PC-9 (cell line): ENCODE measurements around the gene NRP1. TPM values are rescaled to one million over a fixed set of nuclear protein-coding genes. Genes with fewer than 3 reads are reported as not detected.

ENCODE experiments used
- BruUV-seq: library from RNA; stranded (reverse); fragments of 400-500 nt; replicated peaks from 2 replicates; lab custom pipeline; 2021; lab: Mats Ljungman, UMichigan
- CTCF ChIA-PET: fragments of 300-600 bp; sonication (Branson Sonifier 250); formaldehyde crosslinking; loops from one replicate; lab custom pipeline; 2022; ENCODE audit warnings: antibody characterized with exemption; lab: Charles Lee
- POLR2A ChIA-PET: fragments of 300-600 bp; sonication (Branson Sonifier 250); formaldehyde crosslinking; loops from one replicate; lab custom pipeline; 2022; ENCODE audit warnings: antibody characterized with exemption; ENCODE audit not compliant: unreplicated experiment; lab: Charles Lee
- DNase-seq, 2 experiments: peaks; one replicate each; pipeline versions ENCODE4 v3.0.0 to v3.0.0-alpha.2; 2015 to 2022; ENCODE audit warnings: mixed read lengths in 1 of 2
- H2AFZ ChIP-seq: fragments of 200-600 bp; sonication (generic); 2 replicates; pipeline ENCODE4 v1.8.1; 2017; ENCODE audit warnings: antibody characterized with exemption
- H3F3A ChIP-seq: fragments of 200-600 bp; sonication (generic); 2 replicates; pipeline ENCODE4 v1.8.1; 2017; ENCODE audit warnings: antibody characterized with exemption, mild to moderate bottlenecking, low read depth; ENCODE audit not compliant: insufficient read depth
- H3K27ac ChIP-seq: fragments of 200-600 bp; sonication (generic); 2 replicates; pipeline ENCODE4 v1.6.1; 2016; ENCODE audit warnings: mixed run types
- H3K27me3 ChIP-seq: fragments of 200-600 bp; sonication (generic); 2 replicates; pipeline ENCODE4 v1.6.1; 2016; ENCODE audit warnings: low read depth, mixed run types; ENCODE audit not compliant: insufficient read depth
- H3K36me3 ChIP-seq: fragments of 200-600 bp; sonication (generic); 2 replicates; pipeline ENCODE4 v1.6.1; 2016; ENCODE audit warnings: low read depth, mixed run types
- H3K4me1 ChIP-seq: fragments of 200-600 bp; sonication (generic); replicated peaks from 2 replicates; pipeline ENCODE4 v1.6.1; 2016; ENCODE audit warnings: mixed run types; ENCODE audit not compliant: insufficient read depth
- H3K4me2 ChIP-seq: fragments of 200-600 bp; sonication (generic); 2 replicates; pipeline ENCODE4 v1.6.1; 2017; ENCODE audit warnings: mixed run types
- H3K4me3 ChIP-seq: fragments of 200-600 bp; sonication (generic); 2 replicates; pipeline ENCODE4 v1.6.1; 2016; ENCODE audit warnings: mixed run types
- H3K79me2 ChIP-seq: fragments of 200-600 bp; sonication (generic); 2 replicates; pipeline ENCODE4 v1.6.1; 2017; ENCODE audit warnings: low read depth, mixed run types
- H3K9me2 ChIP-seq: fragments of 200-600 bp; sonication (generic); 2 replicates; pipeline ENCODE4 v1.8.1; 2017; ENCODE audit warnings: mild to moderate bottlenecking; ENCODE audit not compliant: insufficient read depth
- H3K9me3 ChIP-seq: fragments of 200-600 bp; sonication (generic); 2 replicates; pipeline ENCODE4 v1.8.1; 2016; ENCODE audit warnings: low read depth; ENCODE audit not compliant: insufficient read depth
- H4K20me1 ChIP-seq: fragments of 200-600 bp; sonication (generic); 2 replicates; pipeline ENCODE4 v1.8.1; 2017; ENCODE audit not compliant: insufficient read depth
- CTCF ChIP-seq: fragments of 200-600 bp; sonication (generic); conservative IDR thresholded peaks from 2 replicates; pipeline ENCODE4 v1.6.1; 2017; ENCODE audit warnings: mixed run types, antibody characterized with exemption, mild to moderate bottlenecking, moderate library complexity
- EZH2 ChIP-seq: fragments of 200-600 bp; sonication (generic); IDR thresholded peaks from 2 replicates; pipeline ENCODE4 v1.8.0; 2017; ENCODE audit warnings: antibody characterized with exemption, low read depth
- intact Hi-C: fragments of 100-400 bp; cut with micrococcal nuclease; formaldehyde crosslinking; loops from one replicate; pipeline ENCODE4 v1.10.0; 2022; ENCODE audit not compliant: unreplicated experiment
- total RNA-seq: library from RNA; stranded (reverse); gene quantifications from 2 replicates; pipeline ENCODE4 v1.2.3, GENCODE V29; 2021

Gene NRP1
- total RNA-seq, 1 experiment from 2014 or later, result 30.5 TPM

- Histone ChIP-seq H3K79me2 (no peaks in the 10 kb centered on the region), H3F3A (peaks cover 25% of the 10 kb centered on the region), H3K36me3 (peaks cover 25% of the 10 kb centered on the region; the same call in 1 of the 2 replicates), H3K27ac (peak overlapping the region; percentile 89), H3K4me3 (no peak overlapping the region), H2AFZ (no peak overlapping the region), H3K9me3 (no peaks in the 10 kb centered on the region), H3K4me1 (peaks cover 36% of the 10 kb centered on the region), H3K27me3 (no peaks in the 10 kb centered on the region), H4K20me1 (no peaks in the 10 kb centered on the region), H3K4me2 (peak overlapping the region; percentile 60), H3K9me2 (no peaks in the 10 kb centered on the region)
- intact Hi-C loops, result loop anchor here (2.0 kb wide), 1 partner anchor 47 kb away; no protein-coding TSS in a partner anchor
- TF ChIP-seq EZH2, result no peak
- no peak for TF ChIP-seq CTCF
- no TSS peak for BruUV-seq
- no peak for DNase-seq
- ChIA-PET POLR2A (no interaction called here), CTCF (no interaction called here)
Measured at GRCh38 chr10:33217854-33218253, 116.6 kb downstream of the NRP1 start.

- H4K20me1 ChIP-seq, result no peaks in the 10 kb centered on the region
- H3K9me3 ChIP-seq, result no peaks in the 10 kb centered on the region
- no peak overlapping the region for H2AFZ ChIP-seq
- peaks cover 28% of the 10 kb centered on the region; the same call in 1 of the 2 replicates for H3K36me3 ChIP-seq
- H3F3A ChIP-seq, result peaks cover 25% of the 10 kb centered on the region
- no peak overlapping the region; the same call in 1 of the 2 replicates for H3K4me3 ChIP-seq
- peaks cover 36% of the 10 kb centered on the region for H3K4me1 ChIP-seq
- no TSS peak for BruUV-seq
- H3K27me3 ChIP-seq, result no peaks in the 10 kb centered on the region
- DNase-seq, result peak; percentile 63 to 93
- peak overlapping the region; percentile 89 for H3K27ac ChIP-seq
- H3K79me2 ChIP-seq, result no peaks in the 10 kb centered on the region
- CTCF ChIA-PET, result interaction anchor here (0.6 to 0.7 kb wide), 2 partner anchors 233 to 347 kb away, joined by 3 to 5 read pairs; no protein-coding TSS in a partner anchor
- TF ChIP-seq EZH2, result no peak
- no peak for TF ChIP-seq CTCF
- intact Hi-C loops, result loop anchor here (1.0 to 2.0 kb wide), 4 partner anchors 21 to 74 kb away; no protein-coding TSS in a partner anchor
- H3K9me2 ChIP-seq, result no peaks in the 10 kb centered on the region
- POLR2A ChIA-PET, result interaction anchor here (0.5 to 1.0 kb wide), 3 partner anchors 207 to 1777 kb away, joined by 3 to 4 read pairs (median 3); no protein-coding TSS in a partner anchor
- H3K4me2 ChIP-seq, result peak overlapping the region; percentile 60
Measured at GRCh38 chr10:33216661-33217427, 117.6 kb downstream of the NRP1 start.

- CTCF ChIA-PET, result no interaction called here
- Histone ChIP-seq H3K4me3 (no peak overlapping the region), H3K36me3 (peaks cover 34% of the 10 kb centered on the region), H3K27ac (peak overlapping the region; percentile 89; the same call in 1 of the 2 replicates), H3K4me2 (no peak overlapping the region), H4K20me1 (no peaks in the 10 kb centered on the region), H3K9me2 (no peaks in the 10 kb centered on the region), H3K27me3 (no peaks in the 10 kb centered on the region), H3K9me3 (no peaks in the 10 kb centered on the region), H3K79me2 (no peaks in the 10 kb centered on the region), H3K4me1 (peaks cover 36% of the 10 kb centered on the region), H2AFZ (no peak overlapping the region), H3F3A (peaks cover 25% of the 10 kb centered on the region)
- intact Hi-C loops, result loop anchor here (1.0 to 2.0 kb wide), 4 partner anchors 23 to 76 kb away; no protein-coding TSS in a partner anchor
- no peak for TF ChIP-seq EZH2
- no peak for TF ChIP-seq CTCF
- no TSS peak for BruUV-seq
- POLR2A ChIA-PET, result interaction anchor here (1.0 kb wide), 1 partner anchor 206 kb away, joined by 4 read pairs; no protein-coding TSS in a partner anchor
- DNase-seq, result no peak
Measured at GRCh38 chr10:33215635-33216034, 118.8 kb downstream of the NRP1 start.
